BJ (cell line): ENCODE data around the gene GBF1. TPM values are rescaled to one million over a fixed set of nuclear protein-coding genes. Genes with fewer than 3 reads are reported as not detected.

ENCODE experiments used
- CTCF ChIA-PET: fragments of 350-600 bp; formaldehyde crosslinking; extraction: SDS; loops from one replicate; lab custom pipeline; 2021; ENCODE audit warnings: antibody characterized with exemption, inconsistent platforms; lab: Yijun Ruan, JAX
- POLR2A ChIA-PET: fragments of 300-600 bp; sonication (Branson Sonifier 250); formaldehyde crosslinking; extraction: SDS; loops from one replicate; lab custom pipeline; 2021; ENCODE audit warnings: antibody characterized with exemption; lab: Charles Lee
- DNase-seq: peaks from one replicate; pipeline ENCODE4 v3.0.0-alpha.2; 2011; ENCODE audit warnings: low read depth
- H3K27me3 ChIP-seq: 2 replicates; pipeline ENCODE4 v1.6.0; 2011; ENCODE audit warnings: low read length; ENCODE audit not compliant: control insufficient read depth, insufficient read depth
- H3K36me3 ChIP-seq: 2 replicates; pipeline ENCODE4 v1.5.1; 2011; ENCODE audit warnings: low read length; ENCODE audit not compliant: control insufficient read depth, insufficient read depth
- H3K4me3 ChIP-seq: 2 replicates; pipeline ENCODE4 v1.5.1; 2011; ENCODE audit warnings: low read depth, mild to moderate bottlenecking, control low read depth, low read length
- polyA plus RNA-seq: library from polyadenylated mRNA; depleted of rRNA; stranded (reverse); fragments of >200 nt; gene quantifications from 2 replicates; pipeline ENCODE4 v1.2.3, GENCODE V29; 2011
- TF ChIP-seq, protein P1 (sequence below): IDR thresholded peaks from 2 replicates; pipeline ENCODE4 v1.5.1; 2011; ENCODE audit warnings: low read depth, mild to moderate bottlenecking, control low read depth, inconsistent platforms, low read length, moderate library complexity; ENCODE audit not compliant: insufficient read depth

Gene GBF1
- polyA plus RNA-seq, 1 experiment: 28.4 TPM

DNA sequence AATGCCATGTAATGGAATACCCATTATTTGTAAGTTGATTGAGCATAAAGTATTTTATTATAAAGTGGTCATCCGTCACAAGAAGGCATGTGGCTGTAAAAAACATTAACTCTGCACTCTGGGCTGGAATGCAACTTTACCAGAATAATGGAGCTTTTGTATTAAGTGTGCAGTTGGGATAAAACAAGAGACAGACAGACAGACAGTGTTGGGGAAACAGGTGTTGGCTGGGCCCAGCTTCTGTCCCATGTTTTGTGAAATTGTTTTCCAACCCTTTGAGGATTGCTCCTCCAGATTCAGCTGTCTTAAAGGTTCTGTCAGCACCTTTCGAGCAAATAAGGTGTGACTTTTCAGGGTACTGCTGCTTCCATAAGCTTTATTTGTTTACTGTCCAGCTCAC, 82.3 kb downstream of the GBF1 start:
- no peak overlapping the region for H3K4me3 ChIP-seq
- no peak for DNase-seq
- H3K27me3 ChIP-seq: no peaks in the 10 kb centered on the region
- 0 out of 2 replicates have a peak, but pooled peaks cover 2% of the 10 kb centered on the region for H3K36me3 ChIP-seq
- TF ChIP-seq, protein P1, sequence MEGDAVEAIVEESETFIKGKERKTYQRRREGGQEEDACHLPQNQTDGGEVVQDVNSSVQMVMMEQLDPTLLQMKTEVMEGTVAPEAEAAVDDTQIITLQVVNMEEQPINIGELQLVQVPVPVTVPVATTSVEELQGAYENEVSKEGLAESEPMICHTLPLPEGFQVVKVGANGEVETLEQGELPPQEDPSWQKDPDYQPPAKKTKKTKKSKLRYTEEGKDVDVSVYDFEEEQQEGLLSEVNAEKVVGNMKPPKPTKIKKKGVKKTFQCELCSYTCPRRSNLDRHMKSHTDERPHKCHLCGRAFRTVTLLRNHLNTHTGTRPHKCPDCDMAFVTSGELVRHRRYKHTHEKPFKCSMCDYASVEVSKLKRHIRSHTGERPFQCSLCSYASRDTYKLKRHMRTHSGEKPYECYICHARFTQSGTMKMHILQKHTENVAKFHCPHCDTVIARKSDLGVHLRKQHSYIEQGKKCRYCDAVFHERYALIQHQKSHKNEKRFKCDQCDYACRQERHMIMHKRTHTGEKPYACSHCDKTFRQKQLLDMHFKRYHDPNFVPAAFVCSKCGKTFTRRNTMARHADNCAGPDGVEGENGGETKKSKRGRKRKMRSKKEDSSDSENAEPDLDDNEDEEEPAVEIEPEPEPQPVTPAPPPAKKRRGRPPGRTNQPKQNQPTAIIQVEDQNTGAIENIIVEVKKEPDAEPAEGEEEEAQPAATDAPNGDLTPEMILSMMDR: no peak
- ChIA-PET POLR2A (no interaction called here), CTCF (interaction anchor here (0.7 to 3.5 kb wide), 3 partner anchors 13 to 97 kb away, joined by 3 to 14 read pairs (median 3); no protein-coding TSS in a partner anchor)

DNA sequence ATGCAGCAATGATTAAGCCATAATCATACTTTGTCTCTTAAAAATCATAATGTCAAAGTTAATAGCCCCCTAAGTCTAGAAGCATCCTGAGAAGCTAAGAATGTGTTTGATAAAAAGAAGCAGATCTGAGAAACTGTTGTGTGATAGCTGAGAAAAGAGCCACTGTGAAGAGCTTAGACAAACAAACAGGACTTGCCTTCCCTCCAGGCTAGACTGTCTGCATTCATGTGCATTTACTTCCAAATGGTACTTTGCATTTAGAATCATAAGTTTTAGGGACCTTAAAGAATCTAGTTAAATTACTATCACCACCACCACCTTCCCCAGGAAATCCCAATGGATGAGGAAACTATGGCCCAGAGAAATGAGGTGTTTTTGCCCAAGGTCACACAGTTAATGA, 87.4 kb downstream of the GBF1 start:
- ChIA-PET POLR2A (interaction anchor here (0.7 kb wide), 1 partner anchor 65 kb away, joined by 10 read pairs; no protein-coding TSS in a partner anchor), CTCF (interaction anchor here (1.4 to 1.9 kb wide), 2 partner anchors 101 to 103 kb away, joined by 5 to 7 read pairs; no protein-coding TSS in a partner anchor)
- DNase-seq: no peak
- Histone ChIP-seq H3K27me3 (no peaks in the 10 kb centered on the region), H3K4me3 (no peak overlapping the region), H3K36me3 (0 out of 2 replicates have a peak, but pooled peaks cover 2% of the 10 kb centered on the region)
- TF ChIP-seq, protein P1: no peak

DNA sequence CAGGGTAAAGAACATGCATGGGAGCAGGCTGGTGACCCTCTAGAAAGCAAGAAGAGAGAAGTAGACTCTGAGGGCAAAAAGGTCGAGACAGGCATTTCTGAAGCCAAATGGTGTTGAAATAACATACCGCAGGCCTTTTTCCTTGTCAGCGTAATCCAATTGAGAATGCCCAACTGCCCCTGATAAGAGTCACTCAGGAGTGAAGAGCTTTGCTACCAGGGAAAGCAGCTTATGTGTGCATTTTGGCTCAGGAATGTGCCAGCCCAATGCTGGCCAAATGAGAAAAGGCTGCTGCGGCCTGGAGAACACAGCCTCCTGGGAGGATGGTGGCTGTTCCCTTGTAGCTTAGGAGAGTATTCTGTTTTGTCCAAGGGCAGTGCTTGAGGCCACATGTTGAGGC, 88.8 kb downstream of the GBF1 start:
- H3K27me3 ChIP-seq: no peaks in the 10 kb centered on the region
- no peak overlapping the region for H3K4me3 ChIP-seq
- 0 out of 2 replicates have a peak, but pooled peaks cover 2% of the 10 kb centered on the region for H3K36me3 ChIP-seq
- ChIA-PET CTCF (interaction anchor here (1.4 to 1.9 kb wide), 2 partner anchors 18 to 104 kb away, joined by 5 to 7 read pairs; no protein-coding TSS in a partner anchor), POLR2A (no interaction called here)
- no peak for DNase-seq
- TF ChIP-seq, protein P1: no peak

DNA sequence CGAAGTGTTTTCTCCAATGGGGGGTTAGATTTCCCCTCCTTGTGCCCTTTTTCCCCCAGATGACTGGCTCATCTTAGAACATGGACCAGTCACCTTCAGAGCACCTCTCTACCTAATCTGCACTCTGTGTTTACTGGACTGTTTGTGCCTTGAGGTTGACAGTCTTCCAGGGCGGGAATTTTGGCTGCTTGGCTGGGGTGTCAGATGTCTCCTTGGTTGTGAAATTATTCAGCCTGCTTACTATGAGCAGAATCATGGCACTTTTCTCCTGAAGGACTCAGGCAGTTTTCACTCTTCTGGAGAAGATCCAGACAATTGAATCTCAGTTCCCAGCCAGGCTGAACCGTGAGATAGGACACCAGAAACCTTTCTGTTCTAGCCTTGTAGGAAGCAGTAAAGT, 89.9 kb downstream of the GBF1 start:
- POLR2A ChIA-PET: no interaction called here
- TF ChIP-seq, protein P1: no peak
- no peak for DNase-seq
- 0 out of 2 replicates have a peak, but pooled peaks cover 2% of the 10 kb centered on the region for H3K36me3 ChIP-seq
- CTCF ChIA-PET: interaction anchor here (0.9 to 2.1 kb wide), 3 partner anchors 14 to 104 kb away, joined by 4 to 13 read pairs (median 5); no protein-coding TSS in a partner anchor
- H3K27me3 ChIP-seq: no peaks in the 10 kb centered on the region
- H3K4me3 ChIP-seq: no peak overlapping the region

DNA sequence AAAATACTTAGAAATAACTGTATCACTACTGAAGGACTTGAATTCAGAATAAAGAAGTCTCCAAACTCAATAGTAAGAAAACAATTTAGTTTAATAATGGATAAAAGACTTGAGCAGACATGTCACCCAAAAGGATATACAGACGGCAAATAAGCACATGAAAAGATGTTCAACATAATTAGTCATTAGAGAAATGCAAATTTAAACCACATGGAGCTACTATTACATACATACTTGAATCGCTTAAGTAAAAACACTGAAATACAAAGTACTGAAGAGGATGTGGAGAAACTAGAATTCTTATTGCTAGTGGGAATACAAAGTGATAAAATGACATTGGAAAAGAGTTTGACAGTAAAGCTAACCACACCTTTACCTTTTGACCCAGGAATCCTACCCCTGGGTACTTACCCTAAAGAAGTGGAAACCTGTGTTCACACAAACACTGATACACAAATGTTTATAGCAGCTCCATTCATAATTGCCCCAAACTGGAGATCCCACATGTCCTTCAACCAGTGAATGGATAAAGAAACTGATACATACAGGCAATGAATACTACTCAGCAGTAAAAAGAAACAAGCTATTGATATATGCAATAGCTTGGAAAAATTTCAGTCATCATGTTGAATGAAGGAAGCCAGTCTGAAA, 95.8 kb downstream of the GBF1 start:
- DNase-seq: no peak
- no peaks in the 10 kb centered on the region for H3K27me3 ChIP-seq
- no peaks in the 10 kb centered on the region for H3K36me3 ChIP-seq
- CTCF ChIA-PET: interaction anchor here (0.8 to 19.4 kb wide), 6 partner anchors 8 to 172 kb away, joined by 3 to 658 read pairs (median 4); partner anchors contain the start of genes ELOVL3 and PITX3
- POLR2A ChIA-PET: no interaction called here
- H3K4me3 ChIP-seq: no peak overlapping the region
- TF ChIP-seq, protein P1: no peak
